ENCODE results near the gene KISS1.

Gene KISS1

GRCh38 chr1:204153667-204154066, 42.6 kb downstream of the KISS1 start:
- no peak for DNase-seq

- DNase-seq, result no peak
Observed at GRCh38 chr1:204152310-204153044, 43.8 kb downstream of the KISS1 start.

- peak; percentile 58 for DNase-seq
Observed at GRCh38 chr1:204151552-204152309, 44.6 kb downstream of the KISS1 start, which contains the start of gene ETNK2. Gene ETNK2 (minus strand): TSS chr1:204152044. CDS start chr1:204151852, 192 bp downstream.

DNA sequence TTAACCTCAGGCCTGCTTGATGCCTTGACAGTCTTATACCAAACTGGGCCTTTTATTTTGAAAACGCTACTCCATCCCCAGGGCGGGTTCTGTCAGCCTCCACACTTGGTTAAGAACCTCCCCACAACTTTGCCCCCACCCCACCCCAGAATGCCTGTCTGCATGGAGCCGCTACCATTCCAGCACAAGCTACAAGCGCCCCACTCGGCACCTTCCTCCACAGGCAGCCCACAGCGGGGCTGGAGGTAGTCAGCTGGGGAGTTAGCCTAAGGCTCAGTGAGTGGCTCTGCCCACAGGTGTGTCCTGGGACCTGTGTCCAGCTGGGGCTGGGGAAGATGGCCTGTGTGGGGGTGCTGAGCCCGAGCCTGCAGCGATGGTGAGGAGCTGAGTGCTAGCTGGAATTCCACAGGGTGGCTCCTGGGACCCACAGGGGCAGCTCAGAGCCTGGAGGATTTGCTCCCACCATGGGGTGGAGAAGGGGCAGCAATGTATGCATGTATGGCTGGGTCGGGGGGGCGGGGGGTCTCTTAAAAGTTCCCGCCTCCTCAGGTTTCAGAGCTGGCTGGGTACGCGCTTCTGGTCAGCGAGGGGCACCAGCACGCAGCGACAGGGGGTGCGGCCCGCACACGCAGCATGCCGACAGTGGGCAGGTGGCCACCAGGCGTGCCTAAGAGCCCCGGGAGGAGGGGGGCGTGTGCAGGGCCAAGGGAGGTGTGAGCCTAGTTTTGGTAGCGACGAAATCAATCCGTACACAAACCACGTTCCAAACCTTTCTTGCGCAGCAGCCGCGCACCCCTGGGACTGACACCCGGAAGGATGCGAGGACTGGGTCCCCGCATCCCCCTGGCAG, 45.4 kb downstream of the KISS1 start:
- no peak for DNase-seq

DNA sequence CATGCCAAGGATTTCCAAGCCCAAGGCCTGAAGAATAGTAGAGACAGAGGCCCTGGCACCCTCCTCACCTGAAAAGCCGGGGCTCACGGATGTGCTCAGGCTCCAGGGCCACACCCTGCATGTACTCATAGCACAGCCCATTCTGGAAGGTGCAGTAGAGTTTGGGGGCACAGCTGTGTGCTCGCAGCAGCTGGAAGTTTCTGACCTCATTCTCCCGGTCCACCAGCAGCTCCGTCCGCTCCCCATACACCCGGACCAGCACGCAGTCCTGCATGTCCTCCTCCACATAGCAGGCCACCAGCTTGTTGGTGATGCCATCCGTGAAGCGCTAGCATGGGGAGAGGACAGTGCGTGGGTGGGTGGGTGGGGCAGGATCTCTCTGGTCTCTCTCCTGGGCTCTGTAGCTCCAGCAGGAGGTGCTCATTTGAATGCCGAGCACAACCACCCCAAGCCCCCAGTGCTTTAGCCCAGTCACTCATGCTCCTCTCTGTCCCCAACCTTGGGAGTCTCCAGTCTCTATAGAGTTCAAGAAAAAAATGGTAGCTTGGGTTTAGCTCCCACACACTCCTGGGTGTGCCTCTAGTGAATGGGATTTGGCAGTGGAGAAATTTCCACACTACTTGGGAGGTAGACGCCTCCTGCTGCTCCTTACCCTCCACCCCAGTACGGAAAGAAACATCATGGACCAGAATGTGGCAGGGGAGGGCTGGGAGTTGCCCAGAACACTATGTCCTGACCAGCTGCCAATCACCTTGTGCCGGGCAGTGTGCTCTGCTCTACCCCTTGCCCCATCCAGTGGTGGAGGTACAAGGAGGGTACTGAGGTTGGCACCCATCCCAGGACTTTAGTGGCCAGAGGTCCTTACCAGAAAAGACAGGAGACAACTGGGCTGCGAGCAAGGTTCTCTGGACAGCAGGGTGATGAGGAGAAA, 46.4 kb downstream of the KISS1 start:
- DNase-seq, result no peak

GRCh38 chr1:204149107-204149506, 47.2 kb downstream of the KISS1 start:
- DNase-seq, result no peak

DNA sequence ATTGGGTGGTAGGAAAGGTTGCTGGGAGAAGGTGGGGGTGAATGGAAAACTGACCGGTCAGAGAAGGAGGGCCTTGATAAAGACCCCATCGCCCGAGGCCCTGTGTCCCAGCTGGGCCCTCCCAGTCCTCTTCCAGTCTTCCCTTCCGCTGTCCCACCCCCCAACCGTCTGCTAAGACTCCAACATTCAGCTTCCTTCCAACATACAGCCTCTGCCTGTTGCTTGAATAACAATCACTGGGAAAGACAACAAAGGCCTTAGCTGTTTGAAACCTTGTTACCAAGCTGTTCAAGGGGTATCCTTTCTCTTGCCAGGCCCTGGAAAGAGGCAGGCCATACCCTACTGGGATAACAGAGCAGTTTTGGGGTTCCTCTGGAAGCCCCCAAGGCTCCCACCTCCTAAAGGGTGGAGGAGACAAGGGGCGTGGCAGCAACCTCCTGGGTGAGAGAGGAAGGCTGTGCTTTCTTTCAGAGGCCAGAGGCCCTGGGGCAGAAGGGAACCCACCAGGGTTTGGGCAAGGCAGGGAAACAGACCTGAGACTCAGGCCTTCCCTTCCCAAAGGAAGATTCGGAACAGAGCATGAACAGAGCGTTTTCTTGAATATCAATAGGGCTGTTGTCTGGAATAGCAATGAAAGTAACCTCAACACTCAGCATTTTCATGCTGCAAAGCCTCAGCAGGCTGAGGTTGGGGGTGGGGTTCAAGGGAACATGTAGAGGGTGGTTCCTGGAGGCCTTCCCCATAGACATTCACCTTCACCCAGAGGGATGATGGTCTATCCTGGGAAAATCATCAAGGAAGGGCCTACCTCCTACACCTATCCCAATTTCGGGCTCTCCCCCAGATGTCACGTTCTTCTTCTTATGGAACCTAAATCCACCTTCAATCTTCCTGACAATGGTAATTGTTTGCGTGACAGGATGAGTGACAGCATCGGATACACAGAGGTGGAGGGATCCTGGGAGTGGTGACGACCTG, 48.6 kb downstream of the KISS1 start:
- no peak for DNase-seq

DNA sequence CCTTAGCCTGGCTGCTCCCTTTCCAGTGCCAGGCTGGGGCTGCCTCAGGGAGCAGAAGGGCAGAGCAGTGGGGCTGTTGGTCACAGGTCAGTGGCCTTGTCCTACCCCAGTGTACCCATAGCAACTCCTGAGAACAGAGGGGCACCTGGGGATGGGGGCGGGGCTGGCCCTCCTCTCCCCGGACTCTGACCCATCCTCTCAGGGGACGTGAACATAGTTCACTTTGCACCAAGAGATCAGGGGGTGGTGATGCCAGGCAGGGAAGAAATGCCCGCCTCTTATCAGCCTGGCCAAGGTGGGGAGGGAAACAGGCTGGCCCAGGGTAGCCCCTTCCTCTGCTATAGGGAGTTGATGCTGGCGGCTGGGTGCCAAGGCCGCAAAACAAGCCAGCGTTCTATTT, 49.3 kb downstream of the KISS1 start:
- DNase-seq, result no peak

DNA sequence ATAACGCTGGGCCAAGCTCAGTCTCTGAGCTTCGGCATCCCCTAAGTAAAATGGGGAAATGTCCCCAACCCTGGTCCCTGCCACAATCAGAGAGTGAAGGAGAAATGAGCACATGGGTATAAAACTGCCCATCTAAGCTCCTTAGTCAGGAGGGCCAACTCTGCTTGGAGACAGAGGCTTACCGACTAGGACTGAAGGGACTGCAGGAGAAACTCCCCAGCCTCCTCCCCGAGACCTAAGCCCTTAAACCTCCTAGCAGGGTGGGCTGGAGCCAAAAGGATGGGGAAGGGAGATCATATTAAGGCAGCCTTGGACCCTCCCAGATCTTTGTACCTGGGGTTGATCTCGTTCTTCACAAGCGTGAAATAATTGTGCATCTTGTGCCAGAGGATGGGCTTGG, 50.0 kb downstream of the KISS1 start:
- DNase-seq, result no peak

DNA sequence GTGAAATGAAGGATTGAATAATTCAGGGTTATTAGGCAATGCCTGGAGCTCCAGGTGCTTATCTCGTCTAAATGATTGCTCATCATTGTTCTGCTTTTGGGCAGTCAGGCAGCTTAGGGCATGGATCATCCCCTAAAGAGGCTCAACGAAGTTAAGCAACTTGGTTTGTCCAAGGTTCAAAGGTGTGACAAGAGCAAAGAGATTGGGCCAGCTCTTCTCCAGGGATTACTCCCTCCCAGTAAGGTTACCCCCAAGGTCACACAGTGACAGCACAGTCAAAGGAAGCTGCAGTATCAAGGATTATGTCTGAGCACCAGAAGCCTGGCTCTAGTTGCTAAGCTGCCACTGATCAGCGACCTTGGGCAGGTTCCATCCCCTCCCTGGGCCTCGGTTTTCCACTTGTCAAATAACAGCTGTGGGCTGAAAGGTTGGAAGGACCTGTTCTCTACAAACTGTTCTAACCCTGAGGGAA, 51.2 kb downstream of the KISS1 start:
- no peak for DNase-seq

DNA sequence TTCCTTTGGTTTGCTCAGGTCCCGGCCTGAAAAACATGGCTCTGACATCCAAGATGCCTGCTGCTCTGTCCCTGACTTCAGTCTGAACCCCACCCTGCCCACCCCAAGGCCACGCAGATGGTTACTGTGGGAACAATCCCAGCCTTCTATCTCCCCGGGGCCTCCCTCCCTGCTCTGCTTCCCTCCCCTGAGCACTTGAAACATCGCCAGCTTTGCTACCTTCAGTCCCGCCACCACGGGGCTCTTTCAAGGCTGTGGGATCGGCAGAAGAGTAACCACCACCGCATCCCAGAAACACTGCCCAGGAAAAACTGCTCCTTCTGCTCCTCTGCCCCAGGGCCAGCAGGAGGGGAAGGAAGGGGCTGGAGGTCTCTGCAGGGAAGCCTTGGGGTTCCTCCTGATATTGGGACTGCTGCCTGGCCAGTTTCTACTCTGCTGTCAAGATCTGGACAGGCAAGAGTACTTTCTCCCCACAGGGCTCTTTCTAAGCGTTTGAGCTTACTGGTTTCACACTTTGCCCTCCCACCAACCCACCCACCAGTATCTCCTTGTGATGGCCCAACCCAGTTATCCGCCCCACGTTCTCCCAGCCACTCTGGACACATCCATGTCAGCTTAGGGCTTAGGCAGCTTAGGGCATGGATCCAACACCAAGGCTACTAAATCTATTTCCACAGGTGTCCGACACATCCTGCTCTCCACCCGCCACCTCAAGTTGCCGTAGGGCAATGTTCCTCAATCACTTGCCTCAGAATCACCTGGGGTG, 52.8 kb downstream of the KISS1 start:
- no peak for DNase-seq

GRCh38 chr1:204142032-204142974, 54.0 kb downstream of the KISS1 start:
- no peak for DNase-seq

DNA sequence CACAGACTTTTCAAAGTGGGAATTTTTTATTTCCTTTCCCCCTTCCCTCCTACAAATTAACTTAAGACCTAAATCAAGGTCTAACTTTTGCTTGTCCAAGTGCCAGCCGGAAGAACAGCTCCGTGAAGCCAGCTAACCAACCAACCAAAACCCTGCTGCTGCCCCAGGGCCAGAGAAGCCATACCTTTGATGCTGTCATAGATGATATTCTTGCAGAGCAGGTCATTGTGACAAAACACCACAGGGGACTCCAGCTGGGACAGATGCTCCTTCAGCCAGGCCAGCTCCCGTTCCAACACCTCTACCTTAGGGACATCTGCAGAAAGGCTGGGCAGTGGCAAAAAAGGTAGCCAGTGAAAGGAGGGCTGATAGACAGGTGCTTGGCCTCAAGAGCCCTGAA, 55.2 kb downstream of the KISS1 start:
- no peak for DNase-seq

Measured in fibroblast of skin of back (primary cell).